HG02973 (cell line): ENCODE data around the gene HMGN2.
"Not testable (repeated sequence)": the region's sequence is repeated elsewhere in the genome, so short reads cannot be mapped to it uniquely, and the experiment has no call there.

Source experiments
- ATAC-seq: cut with Tn5 transposase; IDR thresholded peaks from one replicate; pipeline ENCODE4 v1.9.1; 2021; ENCODE audit warnings: moderate library complexity; ENCODE audit not compliant: unreplicated experiment

HMGN2 gene

DNA sequence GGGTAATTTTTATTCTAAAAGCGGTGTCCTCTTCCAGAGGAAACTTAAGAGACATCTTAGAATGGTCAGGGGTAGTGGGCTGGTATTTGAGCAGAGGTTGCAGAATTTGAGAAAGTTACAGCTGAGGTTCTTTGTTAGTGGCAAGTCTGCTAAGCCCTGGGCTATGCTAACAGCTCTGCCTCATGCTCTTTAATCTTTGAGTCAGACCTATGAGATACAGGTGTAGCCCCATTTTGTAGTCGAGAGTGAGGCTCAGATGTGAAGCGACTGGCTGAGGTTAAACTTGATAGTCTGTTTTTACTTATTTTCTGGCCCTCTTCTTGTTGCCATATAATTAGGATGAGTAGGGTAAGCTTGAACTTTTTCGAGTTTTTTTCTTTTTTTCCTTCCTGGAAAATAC is 4.7 kb downstream of the HMGN2 start:
- no peak for ATAC-seq

DNA sequence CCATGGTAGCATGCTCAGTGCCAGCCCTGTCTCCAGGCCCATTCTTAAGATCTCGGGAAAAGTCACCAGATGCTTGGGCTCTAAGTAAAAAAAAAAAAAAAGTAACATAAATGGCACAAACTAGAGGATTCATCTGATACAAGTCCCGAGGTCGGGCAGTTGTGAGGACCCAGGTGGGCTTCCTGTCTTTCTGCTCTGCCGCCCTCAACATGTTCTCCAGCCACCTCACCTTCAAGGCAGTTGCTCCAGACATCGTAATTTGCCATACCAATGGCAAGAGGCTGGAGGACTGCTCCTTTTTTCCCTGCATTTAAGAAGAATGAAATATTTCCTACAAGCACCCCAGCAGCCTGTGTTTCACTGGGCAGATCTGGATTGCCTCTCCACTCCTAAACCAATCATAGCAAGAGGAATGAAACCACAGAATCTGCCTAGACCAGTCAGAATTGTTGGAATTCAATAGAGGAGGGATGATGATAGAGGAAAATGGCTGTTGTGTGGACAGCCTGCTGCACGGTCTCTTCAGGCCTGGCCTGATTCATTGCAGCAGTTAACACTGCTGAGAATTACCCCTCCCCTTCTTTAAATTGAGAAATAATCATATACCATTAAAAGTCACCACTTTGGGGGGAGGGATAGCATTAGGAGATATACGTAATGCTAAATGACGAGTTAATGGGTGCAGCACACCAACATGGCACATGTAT is 5.4 kb downstream of the HMGN2 start:
- no peak for ATAC-seq

DNA sequence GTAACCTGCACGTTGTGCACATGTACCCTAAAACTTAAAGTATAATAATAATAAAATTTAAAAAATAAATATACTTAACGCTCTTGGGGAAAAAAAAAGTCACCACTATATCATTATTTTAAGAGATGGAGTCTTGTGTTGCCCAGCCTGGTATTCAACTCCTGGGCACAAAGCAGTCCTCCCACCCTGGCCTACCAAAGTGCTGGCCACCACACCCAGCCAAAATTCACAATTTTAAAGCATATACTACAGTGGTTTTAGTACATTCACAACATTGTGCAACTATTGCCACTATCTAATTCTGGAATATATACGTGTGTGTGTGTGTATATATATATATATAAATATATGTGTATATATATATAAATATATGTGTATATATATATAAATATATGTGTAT is 5.9 kb downstream of the HMGN2 start:
- ATAC-seq, result no peak

DNA sequence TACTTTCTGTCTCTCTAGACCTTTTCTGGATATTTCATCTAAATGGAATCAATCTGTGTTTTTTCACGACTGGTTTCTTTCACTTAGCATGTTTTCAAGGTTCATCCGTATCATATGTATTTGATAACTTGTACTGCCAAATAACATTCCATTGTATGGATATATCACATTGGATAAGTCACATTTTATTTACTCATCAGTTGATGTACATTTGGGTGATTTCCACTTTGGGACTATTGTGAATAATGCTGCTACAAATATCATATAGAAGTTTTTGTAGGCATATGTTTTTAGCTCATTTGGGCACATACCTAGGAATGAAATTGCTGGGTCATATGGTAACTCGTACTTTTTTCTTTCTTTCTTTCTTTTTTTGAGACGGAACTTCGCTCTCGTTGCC is 6.7 kb downstream of the HMGN2 start:
- ATAC-seq, result no peak

DNA sequence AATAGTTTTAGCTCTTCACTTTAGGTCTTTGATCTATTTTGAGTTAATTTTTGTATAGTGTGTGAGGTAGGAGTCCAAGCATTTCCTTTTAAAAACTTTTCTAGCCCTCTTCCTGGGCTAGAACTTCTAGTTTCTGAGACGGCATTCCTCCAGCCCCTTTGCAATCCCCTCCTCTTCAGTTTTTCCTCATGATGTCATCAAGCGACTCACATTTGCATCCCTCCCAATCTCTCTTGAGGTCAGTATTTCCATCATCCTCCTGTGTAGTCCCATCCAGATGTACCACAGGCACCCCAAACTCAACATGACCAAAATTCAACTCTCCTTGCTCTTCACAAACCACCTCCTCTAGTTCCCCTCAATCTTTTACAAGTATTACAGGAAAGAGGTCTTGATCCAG is 10.7 kb downstream of the HMGN2 start:
- no peak for ATAC-seq

DNA sequence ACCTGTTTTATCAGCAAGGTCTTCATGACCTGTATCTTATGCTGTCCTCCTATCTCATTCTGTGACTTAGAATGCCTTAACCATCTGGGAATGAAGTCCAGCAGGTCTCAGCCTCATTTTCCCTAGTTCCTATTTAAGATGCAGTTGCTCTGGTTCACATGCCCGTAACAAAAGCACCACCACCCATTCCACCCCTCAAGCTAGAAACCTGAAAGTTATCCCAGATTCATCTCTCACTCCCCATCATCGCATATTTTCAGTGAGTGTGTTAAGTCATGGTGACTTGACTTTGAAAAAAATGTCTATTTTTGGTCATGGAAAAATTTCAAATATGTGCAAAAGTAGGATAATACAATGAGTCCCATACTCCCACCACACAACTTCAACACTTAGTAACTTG is 11.7 kb downstream of the HMGN2 start:
- no peak for ATAC-seq

DNA sequence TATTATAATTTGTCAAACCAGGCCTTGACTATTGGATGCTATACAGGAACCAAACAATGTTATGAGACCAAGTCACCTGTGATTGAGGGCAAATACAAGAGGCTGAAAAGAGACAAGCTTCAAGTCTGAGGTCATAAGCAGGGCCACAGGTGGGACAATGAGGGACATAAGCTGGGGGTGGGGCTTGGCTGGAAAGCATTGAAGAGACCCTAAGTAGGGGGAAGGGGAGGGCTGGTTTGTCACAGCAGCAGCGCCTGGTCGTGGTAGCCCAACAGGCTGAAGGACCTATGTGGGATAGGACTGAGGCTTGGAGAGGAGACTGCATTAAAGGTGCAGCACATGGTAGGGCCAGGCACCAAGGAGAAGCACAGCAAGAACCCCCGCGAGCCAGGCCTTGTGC is 17.9 kb downstream of the HMGN2 start:
- ATAC-seq, result no peak

DNA sequence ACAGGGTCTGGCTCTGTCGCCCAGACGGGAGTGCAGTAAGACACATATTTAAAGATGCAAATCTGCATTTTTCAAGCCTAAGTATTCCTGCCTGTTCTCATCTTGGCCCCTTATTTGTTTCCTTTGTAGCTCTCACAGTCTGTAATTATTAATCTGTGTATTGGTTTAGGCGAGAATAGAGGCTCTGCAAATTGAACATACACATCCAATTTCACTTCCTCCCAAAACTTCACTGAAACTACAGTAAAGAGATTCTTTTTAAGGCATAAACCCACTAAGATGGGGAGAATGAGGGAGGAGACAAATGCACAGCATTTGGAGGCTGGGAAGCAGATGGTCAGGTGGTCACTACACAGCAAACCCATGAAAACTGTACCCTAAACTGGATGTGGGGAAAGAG is 21.0 kb downstream of the HMGN2 start:
- no peak for ATAC-seq

DNA sequence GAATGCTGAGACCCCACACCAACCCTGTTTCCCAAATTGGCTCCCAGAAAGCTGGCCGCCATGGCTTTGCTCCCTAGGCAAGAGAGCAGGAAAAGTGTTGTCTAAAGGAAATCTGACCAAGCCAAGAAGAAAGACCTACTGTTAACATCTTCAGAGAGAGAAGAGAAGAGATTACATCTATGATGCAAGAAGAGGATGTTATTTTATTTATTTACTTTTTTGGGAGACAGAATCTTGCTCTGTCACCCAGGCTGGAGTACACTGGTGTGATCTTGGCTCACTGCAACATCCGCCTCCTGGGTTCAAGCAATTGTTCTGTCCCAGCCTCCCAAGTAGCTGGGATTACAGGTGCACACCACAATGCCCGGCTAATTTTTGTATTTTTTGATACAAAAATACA is 21.7 kb downstream of the HMGN2 start:
- ATAC-seq, result no peak

DNA sequence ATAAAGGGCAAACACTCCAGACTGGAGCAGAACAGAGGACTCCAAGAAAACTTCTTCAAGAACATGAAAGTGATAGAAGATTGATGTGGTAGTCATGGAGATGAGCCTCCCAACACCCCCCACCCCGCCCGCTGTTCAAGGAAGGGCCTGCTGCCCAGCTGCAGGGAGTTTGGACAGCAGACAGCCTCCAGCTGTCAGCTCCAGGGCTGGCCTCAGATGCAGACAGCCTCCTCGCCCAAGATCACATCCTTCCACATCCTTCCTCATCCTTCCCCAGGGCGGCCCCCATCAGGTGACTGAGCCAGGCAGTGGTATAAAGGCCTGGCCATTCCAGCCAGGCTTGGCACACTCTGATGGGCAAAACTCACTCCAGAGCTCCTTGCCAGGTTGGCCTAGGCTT is 24.6 kb downstream of the HMGN2 start:
- ATAC-seq, result no peak

DNA sequence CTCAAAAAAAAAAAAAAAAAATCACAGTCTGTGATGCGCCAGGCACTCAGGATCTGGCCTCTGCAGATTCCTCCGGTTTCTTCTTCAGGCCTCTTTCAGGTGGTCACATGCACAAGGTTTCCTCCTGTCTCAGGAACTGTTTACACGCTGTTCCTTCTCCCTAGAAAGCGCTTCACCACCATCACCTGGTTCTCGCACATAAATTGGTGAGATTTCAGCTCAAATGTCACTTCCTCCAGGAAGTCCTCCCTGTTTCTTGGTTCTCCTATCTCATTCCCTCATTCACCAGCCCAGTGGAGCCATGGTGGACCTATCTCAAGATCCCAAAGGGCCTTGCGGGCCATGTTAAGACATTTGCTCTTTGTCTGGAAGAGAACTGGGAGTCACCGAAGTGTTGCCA is 26.7 kb downstream of the HMGN2 start:
- ATAC-seq, result no peak

DNA sequence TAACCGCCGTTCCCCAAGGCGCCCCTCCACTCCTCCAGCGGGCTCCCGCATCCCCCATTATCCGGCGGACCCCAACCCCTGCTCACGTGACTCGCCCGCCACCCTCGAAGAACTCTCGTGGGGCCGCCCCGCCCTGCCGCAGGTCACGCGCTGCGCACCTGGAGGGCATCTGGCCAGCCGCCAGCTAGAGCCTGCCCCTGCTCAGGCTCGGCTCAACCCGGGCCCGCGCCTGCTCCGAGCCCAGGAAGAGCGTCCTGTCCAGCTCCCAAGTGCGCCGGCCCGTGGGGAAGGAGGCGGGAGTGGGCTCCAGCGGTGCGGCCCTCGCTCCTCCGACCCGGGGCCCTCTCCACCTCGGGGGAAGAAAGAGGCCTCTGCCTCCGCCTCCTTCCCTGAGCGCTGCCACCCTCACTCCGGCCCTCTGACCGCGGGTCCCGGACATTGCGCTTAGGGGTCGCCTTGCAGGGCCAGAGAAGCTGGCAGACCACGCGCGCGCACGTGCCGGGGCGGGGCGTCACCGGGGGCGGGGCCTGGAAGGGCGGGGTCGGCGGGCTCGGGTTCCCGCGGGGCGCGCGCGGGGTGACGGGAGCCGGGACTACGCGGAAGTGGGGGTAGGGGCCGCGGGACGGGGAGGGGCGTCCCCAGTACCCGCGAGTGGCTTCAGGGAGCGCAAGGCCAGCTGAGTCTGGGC is 28.4 kb downstream of the HMGN2 start:
- ATAC-seq, result peak; percentile 54

DNA sequence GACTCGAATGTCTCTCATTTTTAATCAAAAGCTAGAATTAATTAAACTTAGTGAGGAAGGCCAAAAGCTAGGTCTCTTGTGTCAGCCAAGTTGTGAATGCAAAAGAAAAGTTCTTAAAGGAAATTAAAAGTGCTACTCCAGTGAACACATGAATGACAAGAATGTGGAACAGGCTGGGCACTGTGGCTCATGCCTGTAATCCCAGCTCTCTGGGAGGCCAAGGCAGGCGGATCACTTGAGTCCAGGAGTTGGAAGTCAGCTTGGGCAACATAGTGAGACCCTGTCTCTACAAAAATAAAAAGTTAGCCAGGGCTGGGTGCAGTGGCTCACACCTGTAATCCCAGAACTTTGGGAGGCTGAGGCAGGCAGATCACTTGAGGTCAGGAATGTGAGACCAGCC is 38.5 kb downstream of the HMGN2 start:
- ATAC-seq, result not testable (repeated sequence)

DNA sequence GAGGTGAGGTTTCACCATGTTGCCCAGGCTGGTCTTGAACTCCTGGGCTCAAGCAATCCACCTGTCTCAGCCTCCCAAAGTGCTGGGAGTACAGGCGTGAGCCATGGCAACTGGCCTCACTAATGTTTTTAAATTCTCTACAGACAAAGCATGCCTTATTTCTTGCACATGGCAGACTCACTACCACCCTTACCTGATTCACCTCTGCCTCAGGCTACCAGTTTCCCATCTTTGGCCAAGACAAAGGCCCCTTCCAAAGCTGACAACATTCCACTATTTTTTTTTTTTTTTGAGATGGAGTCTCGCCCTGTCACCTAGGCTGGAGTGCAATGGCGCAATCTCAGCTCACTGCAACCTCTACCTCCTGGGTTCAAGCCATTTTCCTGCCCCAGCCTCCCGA is 43.6 kb downstream of the HMGN2 start:
- not testable (repeated sequence) for ATAC-seq

DNA sequence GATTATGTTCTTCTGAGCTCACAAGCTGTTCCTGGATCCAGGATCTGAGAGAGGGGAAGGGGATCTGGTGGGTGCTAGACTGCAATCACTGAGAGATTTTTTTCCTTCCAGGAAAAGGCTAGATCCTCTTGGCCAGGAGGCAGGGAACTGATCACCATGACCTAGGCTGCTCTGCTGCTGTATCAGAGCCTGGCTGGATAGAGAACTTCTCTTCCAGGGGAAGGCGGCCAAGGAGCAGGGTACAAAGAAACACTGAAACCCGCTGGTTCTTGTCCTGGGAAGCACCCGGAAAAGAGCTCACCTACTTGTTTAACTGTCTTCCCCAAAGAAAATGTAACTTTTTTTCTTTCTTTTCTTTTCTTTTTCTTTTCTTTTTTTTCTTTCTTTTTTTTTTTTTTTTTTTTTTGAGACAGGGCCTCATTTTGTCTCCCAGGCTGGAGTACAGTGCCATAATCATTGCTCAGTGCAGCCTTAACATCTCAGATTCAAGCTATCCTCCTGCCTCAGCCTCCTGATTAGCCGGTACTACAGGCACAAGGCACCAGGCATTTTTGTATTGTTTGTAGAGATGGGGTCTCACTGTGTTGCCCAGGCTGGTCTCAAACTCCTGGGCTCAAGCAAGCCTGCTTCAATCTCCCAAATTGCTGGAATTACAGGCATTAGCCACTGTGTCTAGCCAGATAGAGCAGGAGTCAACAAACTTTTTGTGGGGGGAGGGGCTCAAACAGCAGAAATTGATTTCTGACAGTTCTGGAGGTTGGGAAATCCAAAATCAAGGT is 44.9 kb downstream of the HMGN2 start:
- ATAC-seq, result no peak

DNA sequence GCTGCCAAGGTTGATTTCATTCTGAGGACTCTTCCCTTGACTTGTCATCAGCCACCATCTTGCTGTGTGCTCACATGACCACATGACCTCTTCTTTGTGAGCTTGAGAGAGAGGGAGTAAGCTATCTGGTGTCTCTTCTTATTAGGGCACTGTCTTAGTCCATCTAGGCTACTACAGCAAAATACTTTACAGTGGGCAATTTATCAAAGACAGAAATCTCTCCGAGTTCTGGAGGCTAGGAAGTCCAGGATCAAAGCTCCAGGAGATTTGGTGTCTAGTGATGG is 45.5 kb downstream of the HMGN2 start:
- ATAC-seq, result no peak

DNA sequence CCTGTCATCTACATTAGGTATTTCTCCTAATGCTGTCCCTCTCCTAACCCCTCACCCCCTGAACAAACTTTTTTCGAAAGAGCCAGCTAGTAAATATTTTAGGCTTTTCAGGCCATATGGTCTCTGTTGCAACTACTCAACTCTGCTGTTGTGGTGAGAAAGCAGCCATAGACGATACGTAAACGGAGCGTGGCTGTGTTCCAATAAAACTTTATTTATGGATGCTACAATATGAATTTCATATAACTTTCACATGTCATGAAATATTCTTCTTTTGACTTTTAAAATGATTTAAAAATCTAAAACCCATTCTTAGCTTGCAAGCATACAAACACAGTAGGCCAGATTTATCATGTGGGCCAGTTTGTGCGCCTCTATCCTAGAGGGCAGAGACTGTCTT is 46.1 kb downstream of the HMGN2 start:
- no peak for ATAC-seq

DNA sequence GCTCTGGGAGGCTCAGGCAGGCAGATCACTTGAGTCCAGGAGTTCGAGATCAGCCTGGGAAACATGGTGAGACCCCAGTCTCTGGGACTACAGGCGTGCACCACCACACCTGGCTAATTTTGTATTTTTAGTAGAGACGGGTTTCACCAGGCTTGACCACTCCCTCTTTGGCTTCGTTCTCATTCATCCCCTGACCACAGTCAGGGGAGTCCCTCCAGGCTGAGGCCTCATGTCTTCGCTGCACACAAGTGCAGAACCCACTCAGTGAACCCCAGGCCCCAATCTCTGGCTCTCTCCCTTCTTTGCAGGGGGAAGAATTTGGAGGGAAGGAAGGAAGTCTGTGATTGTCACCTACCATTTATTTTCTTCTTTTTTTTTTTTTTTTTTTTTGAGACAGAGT is 48.1 kb downstream of the HMGN2 start:
- no peak for ATAC-seq

DNA sequence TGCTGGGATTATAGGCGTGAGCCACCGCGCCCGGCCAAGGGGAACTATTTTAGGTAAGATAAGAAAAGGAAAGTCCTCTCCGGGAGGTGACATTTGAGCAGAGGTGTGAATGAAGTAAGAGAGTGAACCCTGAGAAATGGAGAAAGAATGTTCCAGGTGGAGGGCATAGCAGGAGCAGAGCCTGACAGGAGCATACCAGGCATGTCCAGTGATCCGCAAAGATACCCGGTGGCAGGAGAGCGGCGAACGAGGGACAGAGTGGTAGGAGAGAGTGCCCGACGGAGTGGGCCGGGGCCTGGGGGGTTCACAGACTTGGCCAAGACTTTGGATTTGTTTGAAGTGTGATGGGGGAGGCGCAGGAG is 49.4 kb downstream of the HMGN2 start:
- no peak for ATAC-seq

DNA sequence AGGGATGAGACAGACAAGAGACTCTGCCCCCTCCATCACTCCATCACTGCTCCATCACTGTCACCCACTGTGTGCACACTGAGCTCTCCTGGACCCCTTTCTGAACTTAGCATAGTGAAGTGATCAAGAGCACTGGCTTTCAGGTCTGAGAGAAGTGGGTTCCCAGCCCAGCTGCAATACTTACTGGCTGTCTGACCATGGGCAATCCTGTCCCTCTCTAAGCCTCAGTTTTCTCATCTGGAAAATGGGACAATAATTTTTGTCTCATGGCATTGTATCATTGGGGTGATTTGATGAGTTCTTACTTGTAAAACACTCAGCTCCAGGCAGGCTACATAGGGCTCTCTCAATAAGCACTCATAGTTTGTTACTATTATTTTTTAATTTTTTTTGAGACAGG is 49.8 kb downstream of the HMGN2 start:
- no peak for ATAC-seq

DNA sequence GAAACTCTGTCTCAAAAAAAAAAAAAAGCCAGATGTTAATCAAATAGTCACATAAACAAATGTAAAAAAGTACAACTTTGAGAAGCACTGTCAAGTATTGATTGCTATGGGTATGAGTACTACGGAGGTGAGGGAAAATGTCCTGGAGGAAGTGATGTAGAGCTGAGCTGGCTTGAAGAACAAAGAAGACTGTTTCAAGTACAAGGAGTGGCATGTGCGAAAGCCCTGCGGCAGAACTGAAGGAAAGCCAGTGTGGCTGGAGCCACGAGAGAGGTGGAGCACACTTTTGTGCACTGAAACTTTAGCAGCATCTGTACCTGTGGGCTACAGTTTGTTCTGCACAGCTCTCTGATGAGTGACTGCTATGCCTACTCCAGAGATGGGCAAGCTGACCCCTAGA is 51.9 kb downstream of the HMGN2 start:
- no peak for ATAC-seq
